GM10847 (cell line): ENCODE measurements around the gene CTTN.

Experiments used
- POLR2A ChIP-seq: IDR thresholded peaks from 2 replicates; pipeline ENCODE4 v1.6.1; 2011; ENCODE audit not compliant: insufficient read length; ENCODE audit errors: extremely low read depth

The CTTN gene

GRCh38 chr11:70397983-70398833 is at the start of gene CTTN:
CTTN (plus strand) TSS chr11:70398529; CDS start chr11:70407298, 8,769 bp downstream.
- no peak for TF ChIP-seq POLR2A

GRCh38 chr11:70348608-70349007 is 49.7 kb upstream of the CTTN start:
- no peak for TF ChIP-seq POLR2A

- no peak for TF ChIP-seq POLR2A
Observed at GRCh38 chr11:70351646-70352045, 46.7 kb upstream of the CTTN start.

GRCh38 chr11:70352100-70352499 is 46.2 kb upstream of the CTTN start:
- TF ChIP-seq POLR2A, result no peak

- TF ChIP-seq POLR2A, result no peak
Observed at GRCh38 chr11:70352601-70353000, 45.7 kb upstream of the CTTN start.

- no peak for TF ChIP-seq POLR2A
Observed at GRCh38 chr11:70353329-70353728, 45.0 kb upstream of the CTTN start.

- no peak for TF ChIP-seq POLR2A
Observed at GRCh38 chr11:70353900-70354568, 44.3 kb upstream of the CTTN start.

GRCh38 chr11:70354629-70355028 is 43.7 kb upstream of the CTTN start:
- TF ChIP-seq POLR2A, result no peak

- TF ChIP-seq POLR2A, result no peak
Observed at GRCh38 chr11:70358753-70359152, 39.6 kb upstream of the CTTN start.

GRCh38 chr11:70359451-70360205 is 38.7 kb upstream of the CTTN start:
- TF ChIP-seq POLR2A, result no peak

- TF ChIP-seq POLR2A, result no peak
Observed at GRCh38 chr11:70360211-70360610, 38.1 kb upstream of the CTTN start.

GRCh38 chr11:70364178-70364577 is 34.2 kb upstream of the CTTN start:
- TF ChIP-seq POLR2A, result no peak

GRCh38 chr11:70364745-70365543 is 33.4 kb upstream of the CTTN start:
- TF ChIP-seq POLR2A, result no peak

- no peak for TF ChIP-seq POLR2A
Observed at GRCh38 chr11:70365544-70365927, 32.8 kb upstream of the CTTN start.

- TF ChIP-seq POLR2A, result no peak
Observed at GRCh38 chr11:70367071-70367470, 31.3 kb upstream of the CTTN start.
